ENCODE results near the gene PER2.
"Not testable (repeated sequence)": the region's sequence is repeated elsewhere in the genome, so short reads cannot be mapped to it uniquely, and the experiment has no call there.

The PER2 gene
- long read RNA-seq, donor 1 = 0 reads
- long read RNA-seq, donor 2 = 0 reads
- long read RNA-seq, donor 3 = 0 reads
- long read RNA-seq, donor 4 = 0 reads
- long read RNA-seq, donor 5 = 0 reads
- long read RNA-seq, donor 6 = 0 reads
- long read RNA-seq, donor 7 = 0 reads
- long read RNA-seq, donor 8 = 0 reads

GRCh38 chr2:238287737-238288649 is at the start of gene PER2:
Gene PER2, minus strand, starts transcription at chr2:238288610. Its CDS starts 10,674 bp downstream, at chr2:238277936.
- DNase-seq = peak; percentile 75

GRCh38 chr2:238337846-238338245 is 49.4 kb upstream of the PER2 start:
- no peak for DNase-seq

GRCh38 chr2:238336793-238337444 is 48.5 kb upstream of the PER2 start:
- DNase-seq = no peak

- DNase-seq = no peak
Observed at GRCh38 chr2:238336151-238336550, 47.7 kb upstream of the PER2 start.

- not testable (repeated sequence) for DNase-seq
Observed at GRCh38 chr2:238335591-238335990, 47.2 kb upstream of the PER2 start.

GRCh38 chr2:238334885-238335284 is 46.5 kb upstream of the PER2 start:
- DNase-seq = no peak

GRCh38 chr2:238331916-238332315 is 43.5 kb upstream of the PER2 start:
- no peak for DNase-seq

- DNase-seq = no peak
Observed at GRCh38 chr2:238330391-238330790, 42.0 kb upstream of the PER2 start.

GRCh38 chr2:238327751-238328150 is 39.3 kb upstream of the PER2 start:
- DNase-seq = no peak

- no peak for DNase-seq
Observed at GRCh38 chr2:238326801-238327365, 38.5 kb upstream of the PER2 start.

- no peak for DNase-seq
Observed at GRCh38 chr2:238325694-238326093, 37.3 kb upstream of the PER2 start.

GRCh38 chr2:238324248-238324647 is 35.8 kb upstream of the PER2 start:
- DNase-seq = not testable (repeated sequence)

- no peak for DNase-seq
Observed at GRCh38 chr2:238322001-238322411, 33.6 kb upstream of the PER2 start.

GRCh38 chr2:238321467-238321866 is 33.1 kb upstream of the PER2 start:
- DNase-seq = no peak

- peak; percentile 30 for DNase-seq
Observed at GRCh38 chr2:238320648-238321281, 32.4 kb upstream of the PER2 start.

GRCh38 chr2:238320246-238320647 is 31.8 kb upstream of the PER2 start, which contains the start of gene TRAF3IP1:
Gene TRAF3IP1, plus strand, starts transcription at chr2:238320518. Its CDS starts 145 bp downstream, at chr2:238320663.
- DNase-seq = peak; percentile 79

- DNase-seq = no peak
Observed at GRCh38 chr2:238315031-238315595, 26.7 kb upstream of the PER2 start.

GRCh38 chr2:238314576-238314975 is 26.2 kb upstream of the PER2 start:
- DNase-seq = no peak

GRCh38 chr2:238313991-238314350 is 25.6 kb upstream of the PER2 start:
- no peak for DNase-seq

- no peak for DNase-seq
Observed at GRCh38 chr2:238313289-238313990, 25.0 kb upstream of the PER2 start.

GRCh38 chr2:238310721-238311120 is 22.3 kb upstream of the PER2 start:
- DNase-seq = not testable (repeated sequence)
